Upper lobe of left lung (tissue), 6 donors: Measurements from ENCODE around the gene NAGPA. TPM values are rescaled to one million over a fixed set of nuclear protein-coding genes. Genes with fewer than 3 reads are reported as not detected.

Source experiments
- ATAC-seq, 2 donors: fragments of 200-7000 bp; cut with Tn5 transposase; one replicate each; pipeline ENCODE4 v1.9.1; 2022; ENCODE audit warnings: mild to moderate bottlenecking in 2 of 2, moderate library complexity in 2 of 2; ENCODE audit not compliant: low FRiP score in 2 of 2
- DNase-seq, 2 donors: peaks; one replicate each; pipeline ENCODE4 v3.0.0-alpha.2; 2019 to 2020
- H3K27ac ChIP-seq, 4 donors: fragments of 200-600 bp; sonication (generic); one replicate each; pipeline ENCODE4 v1.5.1; 2016 to 2019
- H3K27me3 ChIP-seq, 4 donors: fragments of 200-600 bp; sonication (generic); one replicate each; pipeline ENCODE4 v1.5.1; 2017 to 2019
- H3K36me3 ChIP-seq, 4 donors: fragments of 200-600 bp; sonication (generic); one replicate each; pipeline ENCODE4 v1.5.1; 2016 to 2019
- H3K4me1 ChIP-seq, 4 donors: fragments of 200-600 bp; sonication (generic); one replicate each; pipeline ENCODE4 v1.5.1; 2018 to 2019
- H3K4me3 ChIP-seq, 4 donors: fragments of 200-600 bp; sonication (generic); one replicate each; pipeline ENCODE4 v1.5.1; 2017 to 2019; ENCODE audit warnings: mild to moderate bottlenecking in 2 of 4, moderate library complexity in 1 of 4
- H3K9me3 ChIP-seq, 4 donors: fragments of 200-600 bp; sonication (generic); one replicate each; pipeline ENCODE4 v1.5.1; 2018 to 2019
- EP300 ChIP-seq, 4 donors: sonication (generic); formaldehyde crosslinking; IDR thresholded peaks; one replicate each; pipeline ENCODE4 v1.5.1; 2017; ENCODE audit warnings: antibody characterized with exemption in 4 of 4, control low read depth in 2 of 4
- POLR2A ChIP-seq, 4 donors: fragments of 450-650 bp; IDR thresholded peaks; one replicate each; pipeline ENCODE4 v1.5.1; 2016 to 2017; ENCODE audit warnings: antibody characterized with exemption in 4 of 4, mild to moderate bottlenecking in 2 of 4
- POLR2AphosphoS5 ChIP-seq, 2 donors: sonication (generic); formaldehyde crosslinking; IDR thresholded peaks; one replicate each; pipeline ENCODE4 v1.5.1; 2017; ENCODE audit warnings: antibody characterized with exemption in 2 of 2
- WGBS, 2 donors: methylation state at CpG; one replicate each; pipeline ENCODE4 v1.1.5; 2017 to 2018; 5-methylcytosine and 5-hydroxymethylcytosine counted together
- total RNA-seq, 6 donors: library from RNA; depleted of rRNA in 4 of 6; stranded (reverse); fragments of >200 nt in 4 of 6; gene quantifications; one replicate each; pipeline versions ENCODE4 v1.1.0 to v1.2.1, GENCODE V29; 2016 to 2021
- TF ChIP-seq, protein P1 (sequence below), 6 experiments: fragments of 450-650 bp in 4 of 6; fragments of 200-600 bp in 2 of 6; sonication (generic) in 2 of 6; IDR thresholded peaks; one replicate each; pipeline ENCODE4 v1.5.1; 2016 to 2019; ENCODE audit warnings: antibody characterized with exemption in 6 of 6
- donor health status: DM: no; HTN: no; CAD: no; lungs with moderate emphysema.
- donor health status: DM: no; HTN: yes; CAD: no; lungs with severe emphysema.

NAGPA gene
- total RNA-seq, 6 donors from 2014 or later: 18.1 to 82.8 (median 25.8) TPM

DNA sequence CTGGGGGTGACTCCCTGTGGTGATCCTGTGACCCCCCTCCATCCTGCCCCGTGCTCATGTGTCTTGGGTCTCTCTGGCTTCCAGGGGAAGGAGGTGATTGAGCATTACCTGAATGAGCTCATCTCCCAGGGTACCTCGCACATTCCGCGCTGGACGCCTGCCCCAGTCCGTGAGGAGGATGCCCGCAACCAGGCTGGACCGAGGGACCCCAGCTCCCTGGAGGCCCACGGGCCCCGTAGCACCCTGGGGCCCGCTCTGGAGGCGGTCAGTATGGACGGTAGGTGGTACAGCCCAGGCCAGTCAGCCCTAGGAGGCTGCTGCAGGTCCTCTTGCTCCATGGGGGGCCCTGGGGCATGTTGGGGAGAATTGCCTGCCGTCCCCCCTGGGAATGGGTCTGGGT lies 42.0 kb downstream of the NAGPA start:
- ATAC-seq (peak in 1 of 2 donors; percentile 11), DNase-seq (no peak)
- Histone ChIP-seq H3K4me1 (peaks cover 0 to 10% (median 1%) of the 10 kb centered on the region in 4 donors), H3K27ac (no peak overlapping the region), H3K36me3 (no peaks in the 10 kb centered on the region), H3K27me3 (peaks cover 0 to 17% (median 13%) of the 10 kb centered on the region in 4 donors), H3K9me3 (no peaks in the 10 kb centered on the region), H3K4me3 (no peak overlapping the region)
- WGBS, 2 donors: 60 to 86% methylated on average over 3 to 14 of the region's 14 CpGs
- TF ChIP-seq POLR2A (IDR thresholded peaks at IDR 0.05) (no peak), POLR2AphosphoS5 (IDR thresholded peaks at IDR 0.05) (no peak), EP300 (IDR thresholded peaks at IDR 0.05) (no peak)
- TF ChIP-seq, protein P1, sequence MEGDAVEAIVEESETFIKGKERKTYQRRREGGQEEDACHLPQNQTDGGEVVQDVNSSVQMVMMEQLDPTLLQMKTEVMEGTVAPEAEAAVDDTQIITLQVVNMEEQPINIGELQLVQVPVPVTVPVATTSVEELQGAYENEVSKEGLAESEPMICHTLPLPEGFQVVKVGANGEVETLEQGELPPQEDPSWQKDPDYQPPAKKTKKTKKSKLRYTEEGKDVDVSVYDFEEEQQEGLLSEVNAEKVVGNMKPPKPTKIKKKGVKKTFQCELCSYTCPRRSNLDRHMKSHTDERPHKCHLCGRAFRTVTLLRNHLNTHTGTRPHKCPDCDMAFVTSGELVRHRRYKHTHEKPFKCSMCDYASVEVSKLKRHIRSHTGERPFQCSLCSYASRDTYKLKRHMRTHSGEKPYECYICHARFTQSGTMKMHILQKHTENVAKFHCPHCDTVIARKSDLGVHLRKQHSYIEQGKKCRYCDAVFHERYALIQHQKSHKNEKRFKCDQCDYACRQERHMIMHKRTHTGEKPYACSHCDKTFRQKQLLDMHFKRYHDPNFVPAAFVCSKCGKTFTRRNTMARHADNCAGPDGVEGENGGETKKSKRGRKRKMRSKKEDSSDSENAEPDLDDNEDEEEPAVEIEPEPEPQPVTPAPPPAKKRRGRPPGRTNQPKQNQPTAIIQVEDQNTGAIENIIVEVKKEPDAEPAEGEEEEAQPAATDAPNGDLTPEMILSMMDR (IDR thresholded peaks at IDR 0.05): no peak

DNA sequence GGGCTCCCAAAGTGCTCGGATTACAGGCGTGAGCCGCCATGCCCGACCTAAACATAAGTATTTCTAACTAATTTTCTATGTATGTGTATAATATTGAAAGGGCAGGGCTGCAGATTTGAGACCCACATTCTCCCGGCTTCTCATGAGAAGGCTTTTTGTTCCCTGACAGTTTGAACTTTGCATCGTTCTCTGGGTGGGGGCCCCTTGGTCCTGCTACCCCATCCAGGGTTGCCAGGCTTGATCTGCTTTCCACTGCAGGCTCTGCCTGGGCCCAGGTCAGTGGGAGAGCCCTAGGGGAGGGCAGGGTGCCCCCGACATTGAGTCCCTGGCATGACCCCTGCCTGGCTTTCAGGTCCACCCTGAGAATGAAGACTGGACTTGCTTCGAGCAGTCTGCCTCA lies 43.3 kb downstream of the NAGPA start:
- H3K4me3 ChIP-seq: no peak overlapping the region
- WGBS, 2 donors: 71 to 80% methylated on average over 5 to 8 of the region's 8 CpGs

DNA sequence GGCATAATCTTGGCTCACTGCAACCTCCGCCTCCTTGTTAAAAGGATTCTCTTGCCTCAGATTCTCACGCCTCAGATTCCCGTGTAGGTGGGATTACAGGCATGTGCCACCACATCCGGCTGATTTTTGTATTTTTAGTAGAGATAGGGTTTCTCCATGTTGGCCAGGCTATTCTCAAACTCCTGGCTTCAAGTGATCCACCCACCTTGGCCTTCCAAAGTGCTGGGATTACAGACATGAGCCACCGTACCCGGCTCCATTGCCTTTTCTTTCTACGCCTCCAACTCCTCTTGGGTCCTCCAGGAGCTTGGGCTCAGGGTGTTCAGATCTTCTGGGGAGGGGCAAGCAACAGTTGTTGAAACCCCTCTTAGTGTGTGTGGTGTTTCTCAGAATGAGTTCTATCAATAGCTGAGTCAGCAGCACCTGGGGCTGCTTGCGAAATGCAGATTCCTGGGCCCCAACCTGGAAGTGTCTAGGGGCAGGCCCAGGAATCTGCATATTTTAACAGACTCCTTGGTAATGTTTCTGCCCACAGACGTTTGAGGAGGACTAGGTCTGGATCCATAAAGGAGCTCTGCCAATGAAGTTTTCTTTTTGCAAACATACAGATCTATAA lies 44.2 kb downstream of the NAGPA start:
- Histone ChIP-seq H3K4me1 (peaks cover 0 to 10% (median 1%) of the 10 kb centered on the region in 4 donors), H3K4me3 (no peak overlapping the region), H3K27me3 (peaks cover 0 to 17% (median 13%) of the 10 kb centered on the region in 4 donors), H3K27ac (no peak overlapping the region), H3K9me3 (no peaks in the 10 kb centered on the region), H3K36me3 (no peaks in the 10 kb centered on the region)
- 67 to 78% methylated on average over 9 of the region's 9 CpGs for WGBS, 2 donors
- ATAC-seq: no peak
- TF ChIP-seq EP300 (IDR thresholded peaks at IDR 0.05) (no peak), POLR2AphosphoS5 (IDR thresholded peaks at IDR 0.05) (no peak), POLR2A (IDR thresholded peaks at IDR 0.05) (no peak)
- TF ChIP-seq, protein P1 (IDR thresholded peaks at IDR 0.05): no peak
- no peak for DNase-seq

More for the DNA sequence above, 43.3 kb downstream of the NAGPA start:
- Histone ChIP-seq H3K4me1 (peaks cover 0 to 10% (median 1%) of the 10 kb centered on the region in 4 donors), H3K36me3 (no peaks in the 10 kb centered on the region), H3K27ac (no peak overlapping the region), H3K27me3 (peaks cover 0 to 17% (median 13%) of the 10 kb centered on the region in 4 donors), H3K9me3 (no peaks in the 10 kb centered on the region)
- no peak for TF ChIP-seq POLR2AphosphoS5 (IDR thresholded peaks at IDR 0.05)
- TF ChIP-seq, protein P1 (IDR thresholded peaks at IDR 0.05): no peak
- no peak for TF ChIP-seq EP300 (IDR thresholded peaks at IDR 0.05)
- no peak for TF ChIP-seq POLR2A (IDR thresholded peaks at IDR 0.05)
- no peak for ATAC-seq
- no peak for DNase-seq

DNA sequence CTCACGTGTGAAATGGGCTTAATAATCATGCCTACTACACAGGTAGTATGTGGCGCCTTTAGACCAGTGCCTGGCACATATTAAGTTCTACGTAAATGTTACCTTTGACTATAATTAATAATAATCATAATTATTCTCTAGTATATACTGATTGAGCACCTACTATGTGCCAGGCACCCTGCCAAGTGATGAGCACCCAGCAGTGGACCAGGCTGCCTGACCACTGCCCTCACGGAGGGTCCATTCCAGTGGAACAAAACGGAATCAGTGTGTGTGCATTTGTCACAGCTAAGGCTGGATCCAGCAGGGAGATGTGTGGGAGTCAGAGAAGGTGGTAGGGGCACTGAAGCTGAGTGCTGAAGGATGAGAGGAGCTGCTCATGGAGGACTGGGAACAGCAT lies 45.1 kb downstream of the NAGPA start:
- peaks cover 0 to 17% (median 13%) of the 10 kb centered on the region in 4 donors for H3K27me3 ChIP-seq

More for the DNA sequence above, 45.1 kb downstream of the NAGPA start:
- 86 to 87% methylated on average over 5 of the region's 5 CpGs for WGBS, 2 donors
- peaks cover 0 to 4% (median 0%) of the 10 kb centered on the region in 4 donors for H3K9me3 ChIP-seq
- ATAC-seq (no peak), DNase-seq (no peak)
- TF ChIP-seq, protein P1 (IDR thresholded peaks at IDR 0.05): no peak
- TF ChIP-seq POLR2A (IDR thresholded peaks at IDR 0.05) (no peak), POLR2AphosphoS5 (IDR thresholded peaks at IDR 0.05) (no peak), EP300 (IDR thresholded peaks at IDR 0.05) (no peak)
- no peaks in the 10 kb centered on the region for H3K36me3 ChIP-seq
- H3K4me1 ChIP-seq: peaks cover 0 to 10% (median 1%) of the 10 kb centered on the region in 4 donors
- H3K4me3 ChIP-seq: no peak overlapping the region
- H3K27ac ChIP-seq: no peak overlapping the region
